C4-2B (cell line): ENCODE results near the gene MGAT5B.

Experiments
- H3K27ac ChIP-seq: fragments of 450-650 bp; 2 replicates; pipeline ENCODE4 v1.5.1; 2017
- CTCF ChIP-seq: fragments of 450-650 bp; conservative IDR thresholded peaks from 2 replicates; pipeline ENCODE4 v1.5.1; 2017; ENCODE audit warnings: mild to moderate bottlenecking
- ZFX ChIP-seq: fragments of 450-650 bp; IDR thresholded peaks from 2 replicates; pipeline ENCODE4 v1.6.1; 2017

The MGAT5B gene

DNA sequence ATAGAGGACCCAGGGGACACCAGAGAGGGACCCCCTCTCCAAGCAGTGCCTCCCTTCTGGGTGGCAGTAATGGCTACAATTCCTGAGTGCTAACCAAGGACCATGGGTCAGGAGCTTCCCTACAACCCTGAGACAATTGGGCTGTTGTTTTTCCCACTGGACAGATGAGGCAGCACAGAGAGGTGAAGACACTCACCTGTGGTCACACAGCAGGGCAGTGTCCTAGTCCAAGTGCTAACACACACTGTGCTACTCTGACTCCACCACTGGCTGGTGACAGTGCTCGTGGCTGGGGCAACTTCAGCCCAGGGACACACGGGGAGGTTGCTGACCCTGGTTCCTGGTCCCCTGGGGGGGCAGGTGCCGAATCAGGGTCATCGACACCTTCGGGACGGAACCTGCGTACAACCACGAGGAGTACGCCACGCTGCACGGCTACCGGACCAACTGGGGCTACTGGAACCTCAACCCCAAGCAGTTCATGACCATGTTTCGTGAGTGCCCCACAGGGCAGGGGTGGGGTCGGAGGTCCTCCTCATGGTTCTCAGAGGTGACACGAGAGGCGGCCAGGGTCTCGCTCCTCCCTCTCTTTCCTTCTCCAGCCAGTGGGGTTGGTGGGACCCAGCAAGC lies 58.1 kb downstream of the MGAT5B start:
- H3K27ac ChIP-seq: no peak overlapping the region
- TF ChIP-seq ZFX: no peak
- no peak for TF ChIP-seq CTCF

DNA sequence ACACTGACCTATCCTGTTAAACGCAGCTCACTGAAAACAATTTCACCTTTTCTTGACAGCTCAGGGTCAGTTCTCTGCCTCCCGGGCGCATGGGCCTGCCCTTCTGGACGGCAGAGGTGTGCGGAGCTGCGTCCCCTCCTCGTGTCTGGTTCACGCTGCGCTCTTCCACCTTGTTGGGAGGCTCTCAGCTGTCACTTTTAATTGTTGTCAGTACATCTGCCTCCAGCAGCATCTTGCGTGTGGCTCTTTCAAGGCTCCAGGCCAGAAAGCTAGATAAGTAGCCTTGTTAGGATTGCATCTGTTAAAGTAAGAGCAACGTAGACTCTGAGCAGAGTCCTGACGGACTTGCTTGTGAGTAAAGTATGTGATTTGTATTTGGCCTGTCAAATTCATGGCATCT lies 59.4 kb downstream of the MGAT5B start:
- TF ChIP-seq CTCF: no peak
- TF ChIP-seq ZFX: no peak

GRCh38 chr17:76927982-76928381 lies 59.8 kb downstream of the MGAT5B start:
- H3K27ac ChIP-seq: no peak overlapping the region
- TF ChIP-seq ZFX: no peak

More for the DNA sequence above, 59.4 kb downstream of the MGAT5B start:
- H3K27ac ChIP-seq: no peak overlapping the region

DNA sequence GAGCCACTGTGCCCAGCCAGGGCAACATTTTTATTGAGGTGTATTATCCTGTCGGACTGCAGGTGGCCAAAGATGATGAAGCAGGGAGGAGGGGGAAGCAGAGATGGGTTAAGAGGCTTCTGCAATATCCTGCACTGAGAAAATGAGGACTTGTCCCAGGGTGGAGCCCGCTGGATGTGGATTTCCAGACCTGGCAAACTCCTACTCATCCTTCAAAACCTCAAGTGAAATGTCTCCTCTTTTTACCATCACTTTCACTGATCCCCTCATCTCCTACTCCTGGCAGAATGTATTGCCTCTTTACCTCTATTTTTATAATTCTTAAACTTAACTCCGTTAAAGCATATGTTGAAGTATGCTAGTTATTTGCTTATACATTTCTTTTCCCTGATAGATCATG lies 60.9 kb downstream of the MGAT5B start:
- no peak overlapping the region for H3K27ac ChIP-seq
- TF ChIP-seq ZFX: no peak
- no peak for TF ChIP-seq CTCF

DNA sequence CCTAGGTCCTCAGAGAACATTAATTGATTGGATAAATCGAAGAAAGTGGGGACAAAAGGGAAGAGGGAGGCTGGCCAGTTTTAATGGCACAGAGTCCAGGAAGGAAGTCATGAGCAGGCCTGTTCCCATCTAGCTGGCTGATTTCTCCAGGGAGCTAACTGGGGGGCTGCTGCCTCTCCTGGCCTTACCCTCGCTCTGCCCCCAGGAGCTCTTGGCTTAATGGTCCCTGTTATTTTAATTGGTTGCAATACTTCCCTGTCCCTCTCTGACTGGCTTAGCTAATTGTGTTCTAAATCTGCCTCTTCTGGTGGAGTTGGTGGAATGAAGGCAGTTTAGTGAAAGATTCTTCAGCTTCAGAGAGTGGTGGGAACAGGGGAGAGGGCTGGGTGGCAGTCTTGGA lies 61.4 kb downstream of the MGAT5B start:
- no peak for TF ChIP-seq CTCF
- no peak for TF ChIP-seq ZFX
- no peak overlapping the region for H3K27ac ChIP-seq

- H3K27ac ChIP-seq: no peak overlapping the region
- TF ChIP-seq ZFX (no peak), CTCF (no peak)
Observed at GRCh38 chr17:76930107-76930506, 61.9 kb downstream of the MGAT5B start.

GRCh38 chr17:76932402-76933333 lies 64.5 kb downstream of the MGAT5B start:
- no peak for TF ChIP-seq CTCF
- no peak for TF ChIP-seq ZFX

More at GRCh38 chr17:76932402-76933333, 64.5 kb downstream of the MGAT5B start:
- no peak overlapping the region for H3K27ac ChIP-seq
